ENCODE results near the gene IRX1.

- no peak for TF ChIP-seq SIN3A (IDR thresholded peaks at IDR 0.05; ENCODE audit: borderline replicate concordance, insufficient read depth, low read length)
- TF ChIP-seq, protein P1, sequence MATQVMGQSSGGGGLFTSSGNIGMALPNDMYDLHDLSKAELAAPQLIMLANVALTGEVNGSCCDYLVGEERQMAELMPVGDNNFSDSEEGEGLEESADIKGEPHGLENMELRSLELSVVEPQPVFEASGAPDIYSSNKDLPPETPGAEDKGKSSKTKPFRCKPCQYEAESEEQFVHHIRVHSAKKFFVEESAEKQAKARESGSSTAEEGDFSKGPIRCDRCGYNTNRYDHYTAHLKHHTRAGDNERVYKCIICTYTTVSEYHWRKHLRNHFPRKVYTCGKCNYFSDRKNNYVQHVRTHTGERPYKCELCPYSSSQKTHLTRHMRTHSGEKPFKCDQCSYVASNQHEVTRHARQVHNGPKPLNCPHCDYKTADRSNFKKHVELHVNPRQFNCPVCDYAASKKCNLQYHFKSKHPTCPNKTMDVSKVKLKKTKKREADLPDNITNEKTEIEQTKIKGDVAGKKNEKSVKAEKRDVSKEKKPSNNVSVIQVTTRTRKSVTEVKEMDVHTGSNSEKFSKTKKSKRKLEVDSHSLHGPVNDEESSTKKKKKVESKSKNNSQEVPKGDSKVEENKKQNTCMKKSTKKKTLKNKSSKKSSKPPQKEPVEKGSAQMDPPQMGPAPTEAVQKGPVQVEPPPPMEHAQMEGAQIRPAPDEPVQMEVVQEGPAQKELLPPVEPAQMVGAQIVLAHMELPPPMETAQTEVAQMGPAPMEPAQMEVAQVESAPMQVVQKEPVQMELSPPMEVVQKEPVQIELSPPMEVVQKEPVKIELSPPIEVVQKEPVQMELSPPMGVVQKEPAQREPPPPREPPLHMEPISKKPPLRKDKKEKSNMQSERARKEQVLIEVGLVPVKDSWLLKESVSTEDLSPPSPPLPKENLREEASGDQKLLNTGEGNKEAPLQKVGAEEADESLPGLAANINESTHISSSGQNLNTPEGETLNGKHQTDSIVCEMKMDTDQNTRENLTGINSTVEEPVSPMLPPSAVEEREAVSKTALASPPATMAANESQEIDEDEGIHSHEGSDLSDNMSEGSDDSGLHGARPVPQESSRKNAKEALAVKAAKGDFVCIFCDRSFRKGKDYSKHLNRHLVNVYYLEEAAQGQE (IDR thresholded peaks at IDR 0.05; ENCODE audit: insufficient read depth in 1 of 2, low read depth in 2 of 2, low read length in 2 of 2) = no peak
- TF ChIP-seq POLR2AphosphoS5 (IDR thresholded peaks at IDR 0.05; ENCODE audit: low read depth, low read length) = no peak; the same call in 1 of the 2 replicates
- no peak for TF ChIP-seq TAF1 (IDR thresholded peaks at IDR 0.05; ENCODE audit: borderline replicate concordance, insufficient read depth, low read length)
Observed at GRCh38 chr5:3602785-3603502, 7.3 kb downstream of the IRX1 start.

All from PFSK-1 (cell line).